Measurements from ENCODE around the gene ACOT8. TPM values are rescaled to one million over a fixed set of nuclear protein-coding genes. Genes with fewer than 3 reads are reported as not detected.
"Not testable (repeated sequence)": the region's sequence is repeated elsewhere in the genome, so short reads cannot be mapped to it uniquely, and the experiment has no call there.

Gene ACOT8
- total and polyA plus RNA-seq, 7 donors: 28.5 to 131 (median 42.5) TPM

DNA sequence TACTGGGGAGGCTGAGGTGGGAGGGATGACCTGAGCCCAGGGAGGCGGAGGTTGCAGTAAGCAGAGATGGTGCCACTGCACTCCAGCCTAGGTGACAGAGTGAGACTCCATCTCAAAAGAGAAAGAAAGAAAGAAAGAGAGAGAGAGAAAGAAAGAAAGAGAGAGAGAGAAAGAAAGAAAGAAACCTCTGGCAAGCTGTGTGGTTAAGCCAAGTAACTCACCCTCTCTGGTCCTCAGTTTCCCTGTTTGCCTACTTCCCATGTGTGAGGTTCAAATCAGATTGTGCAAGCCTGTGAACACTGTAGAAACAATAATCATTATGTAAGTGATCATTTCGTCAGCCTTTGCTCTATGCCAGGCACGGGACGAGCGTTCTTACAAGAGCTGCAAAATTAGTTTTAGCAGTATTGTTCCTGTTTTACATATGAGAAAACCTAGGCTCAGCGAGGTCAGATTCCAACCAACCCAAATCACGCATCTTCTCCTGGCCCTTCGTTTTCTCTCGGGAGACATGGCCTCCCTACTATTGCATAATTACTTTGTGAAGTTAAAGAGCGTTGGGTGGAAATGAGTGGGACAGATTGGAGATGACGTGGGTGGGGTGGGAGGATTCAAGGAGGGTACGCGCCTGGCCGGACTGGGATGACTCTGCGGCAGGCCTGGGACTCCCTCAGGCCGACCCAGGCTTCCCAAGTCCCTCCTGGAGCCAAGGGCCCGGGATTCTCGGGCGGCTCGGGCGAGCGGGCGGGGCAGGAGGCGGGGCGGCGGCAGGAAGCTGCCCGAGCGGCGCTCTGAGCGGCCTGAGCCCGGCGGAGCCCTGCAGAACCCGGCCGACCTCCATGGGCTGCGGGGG is 23.9 kb downstream of the ACOT8 start, which contains the start of gene SNX21:
Gene SNX21 (plus strand): TSS at position 770 of the 853 bp plus-strand sequence. CDS start 121 bp downstream, outside the sequence.
- Histone ChIP-seq H3K27me3 (no peaks in the 10 kb centered on the region), H3K4me1 (peaks cover 0 to 46% (median 39%) of the 10 kb centered on the region in 4 donors), H3K36me3 (peaks cover 0 to 17% (median 0%) of the 10 kb centered on the region in 4 donors), H3K9me3 (no peaks in the 10 kb centered on the region), H3K27ac (peak within 1 kb of the TSS; percentile 91 to 97 (median 94)), H3K4me3 (peak within 1 kb of the TSS; percentile 65 to 78 (median 73))
- intact Hi-C loops (cut with DNase I): loop anchor here (5.0 kb wide), 2 partner anchors 59 to 139 kb away; partner anchors contain the start of genes CTSA, NEURL2 and ZNF335
- 6% methylated on average over 35 of the region's 35 CpGs for WGBS, 2 donors
- TF ChIP-seq EP300 (IDR thresholded peaks at IDR 0.05) (peak in 2 of 4 donors; percentile 15), POLR2AphosphoS5 (IDR thresholded peaks at IDR 0.05) (peak; percentile 45 to 84 (median 66)), POLR2A (IDR thresholded peaks at IDR 0.05) (peak in 1 of 2 donors; percentile 14)
- TF ChIP-seq, protein P1, sequence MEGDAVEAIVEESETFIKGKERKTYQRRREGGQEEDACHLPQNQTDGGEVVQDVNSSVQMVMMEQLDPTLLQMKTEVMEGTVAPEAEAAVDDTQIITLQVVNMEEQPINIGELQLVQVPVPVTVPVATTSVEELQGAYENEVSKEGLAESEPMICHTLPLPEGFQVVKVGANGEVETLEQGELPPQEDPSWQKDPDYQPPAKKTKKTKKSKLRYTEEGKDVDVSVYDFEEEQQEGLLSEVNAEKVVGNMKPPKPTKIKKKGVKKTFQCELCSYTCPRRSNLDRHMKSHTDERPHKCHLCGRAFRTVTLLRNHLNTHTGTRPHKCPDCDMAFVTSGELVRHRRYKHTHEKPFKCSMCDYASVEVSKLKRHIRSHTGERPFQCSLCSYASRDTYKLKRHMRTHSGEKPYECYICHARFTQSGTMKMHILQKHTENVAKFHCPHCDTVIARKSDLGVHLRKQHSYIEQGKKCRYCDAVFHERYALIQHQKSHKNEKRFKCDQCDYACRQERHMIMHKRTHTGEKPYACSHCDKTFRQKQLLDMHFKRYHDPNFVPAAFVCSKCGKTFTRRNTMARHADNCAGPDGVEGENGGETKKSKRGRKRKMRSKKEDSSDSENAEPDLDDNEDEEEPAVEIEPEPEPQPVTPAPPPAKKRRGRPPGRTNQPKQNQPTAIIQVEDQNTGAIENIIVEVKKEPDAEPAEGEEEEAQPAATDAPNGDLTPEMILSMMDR (IDR thresholded peaks at IDR 0.05): no peak
- DNase-seq: peak; percentile 97

DNA sequence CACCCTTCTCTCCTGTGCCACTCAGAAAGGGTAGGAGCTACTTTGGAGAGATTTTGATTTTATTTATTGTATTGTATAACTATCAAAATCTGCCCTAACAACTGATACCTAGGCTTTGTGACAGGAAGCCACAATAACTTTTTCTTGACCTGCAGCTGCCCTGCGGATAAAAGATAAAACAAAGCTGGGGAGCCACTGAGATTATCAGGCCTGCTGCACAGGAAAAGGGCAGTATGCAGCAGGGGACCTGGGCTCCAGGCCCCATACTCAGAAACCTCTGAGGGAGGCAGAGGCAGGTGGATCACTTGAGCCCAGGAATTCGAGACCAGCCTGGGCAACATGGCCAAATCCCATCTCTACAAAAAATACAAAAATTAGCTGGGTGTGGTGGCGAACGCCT is 24.6 kb downstream of the ACOT8 start:
- no peak for DNase-seq
- Histone ChIP-seq H3K4me3 (peak overlapping the region in 2 of 4 donors; percentile 65 to 76), H3K27me3 (no peaks in the 10 kb centered on the region), H3K27ac (peak overlapping the region; percentile 91 to 97 (median 94)), H3K4me1 (peaks cover 0 to 46% (median 39%) of the 10 kb centered on the region in 4 donors), H3K9me3 (no peaks in the 10 kb centered on the region), H3K36me3 (peaks cover 0 to 11% (median 0%) of the 10 kb centered on the region in 4 donors)
- TF ChIP-seq POLR2A (IDR thresholded peaks at IDR 0.05): no peak
- TF ChIP-seq EP300 (IDR thresholded peaks at IDR 0.05): no peak
- TF ChIP-seq, protein P1 (IDR thresholded peaks at IDR 0.05): no peak
- TF ChIP-seq POLR2AphosphoS5 (IDR thresholded peaks at IDR 0.05): no peak
- 83 to 87% methylated on average over 4 of the region's 4 CpGs for WGBS, 2 donors
- intact Hi-C loops (cut with DNase I): loop anchor here (5.0 kb wide), 2 partner anchors 60 to 140 kb away; partner anchors contain the start of genes CTSA, NEURL2 and ZNF335

DNA sequence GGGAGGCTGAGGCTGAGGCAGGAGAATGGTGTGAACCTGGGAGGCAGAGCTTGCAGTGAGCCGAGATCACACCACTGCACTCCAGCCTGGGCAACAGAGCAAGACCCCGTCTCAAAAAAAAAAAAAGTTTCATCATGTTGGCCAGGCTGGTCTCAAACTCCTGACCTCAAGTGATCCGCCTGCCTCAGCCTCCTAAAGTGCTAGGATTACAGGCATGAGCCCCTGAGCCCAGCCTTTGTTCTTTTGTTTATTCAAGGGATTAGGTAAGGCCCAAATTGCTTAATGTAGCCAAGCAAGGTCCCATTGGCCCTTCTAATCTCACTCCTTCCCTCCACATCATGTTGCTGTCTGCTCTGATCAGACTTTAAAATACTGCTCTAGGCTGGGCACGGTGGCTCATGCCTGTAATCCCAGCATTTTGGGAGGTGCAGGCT is 27.5 kb downstream of the ACOT8 start:
- Histone ChIP-seq H3K27ac (peak overlapping the region in 1 of 4 donors; percentile 66), H3K4me1 (peaks cover 0 to 39% (median 31%) of the 10 kb centered on the region in 4 donors)
- H3K4me3 ChIP-seq, H3K27me3 ChIP-seq, DNase-seq, H3K9me3 ChIP-seq, H3K36me3 ChIP-seq: not testable (repeated sequence)
- 85 to 91% methylated on average over 4 of the region's 4 CpGs for WGBS, 2 donors
- intact Hi-C loops (cut with DNase I): loop anchor here (5.0 kb wide), 2 partner anchors 63 to 143 kb away; partner anchors contain the start of genes CTSA, NEURL2 and ZNF335

DNA sequence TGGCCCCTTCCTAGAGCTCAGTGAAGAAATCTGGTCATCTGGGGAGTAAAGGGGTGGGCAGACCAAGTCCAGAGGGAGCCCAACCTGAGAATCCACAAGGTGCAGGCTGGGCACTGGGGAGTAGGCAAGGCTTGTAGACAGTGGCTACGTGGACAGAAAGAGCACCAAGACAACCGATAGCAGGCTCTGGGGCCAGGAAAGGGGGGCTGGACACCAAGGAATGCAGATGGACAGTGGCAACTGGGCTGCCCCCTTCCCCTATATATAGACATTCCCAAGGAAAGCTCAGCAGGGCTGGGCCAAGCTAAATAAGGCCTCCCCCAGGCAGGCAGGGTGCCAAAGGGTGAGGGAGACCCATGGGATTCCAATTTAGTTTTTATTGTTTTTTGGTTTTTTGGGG is 28.6 kb downstream of the ACOT8 start:
- 75 to 83% methylated on average over 2 of the region's 2 CpGs for WGBS, 2 donors
- H3K36me3 ChIP-seq: no peaks in the 10 kb centered on the region
- peaks cover 0 to 5% (median 0%) of the 10 kb centered on the region in 3 donors for H3K27me3 ChIP-seq
- no peak for DNase-seq
- H3K27ac ChIP-seq: peak overlapping the region in 2 of 4 donors; percentile 14 to 66
- H3K4me1 ChIP-seq: peaks cover 0 to 41% (median 37%) of the 10 kb centered on the region in 4 donors
- TF ChIP-seq, protein P1 (IDR thresholded peaks at IDR 0.05): no peak
- no peak for TF ChIP-seq EP300 (IDR thresholded peaks at IDR 0.05)
- no peak for TF ChIP-seq POLR2A (IDR thresholded peaks at IDR 0.05)
- TF ChIP-seq POLR2AphosphoS5 (IDR thresholded peaks at IDR 0.05): no peak
- intact Hi-C loops (cut with DNase I): no loop called here
- H3K9me3 ChIP-seq: no peaks in the 10 kb centered on the region
- no peak overlapping the region for H3K4me3 ChIP-seq

DNA sequence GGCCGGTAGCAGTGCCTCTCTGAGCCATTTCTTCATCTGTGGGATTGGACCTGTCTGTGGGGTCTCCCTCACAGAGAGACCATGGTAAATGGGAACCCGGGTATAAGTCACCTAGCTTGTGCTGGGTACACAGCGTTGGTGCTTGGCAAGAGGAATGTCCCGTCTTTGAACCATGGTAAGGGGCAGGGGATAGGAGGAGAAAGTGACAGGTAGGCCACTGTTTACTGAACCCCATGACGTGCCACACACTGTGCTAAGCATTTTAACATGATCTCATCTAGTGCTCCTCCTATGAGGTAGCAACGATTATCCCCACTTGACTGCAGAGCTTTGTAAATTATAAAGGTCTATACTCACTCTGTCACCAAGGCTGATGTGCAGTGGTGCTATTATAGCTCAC is 29.5 kb downstream of the ACOT8 start:
- no peak for DNase-seq
- Histone ChIP-seq H3K36me3 (no peaks in the 10 kb centered on the region), H3K9me3 (no peaks in the 10 kb centered on the region), H3K4me3 (no peak overlapping the region), H3K27me3 (peaks cover 0 to 8% (median 0%) of the 10 kb centered on the region in 3 donors), H3K27ac (peak overlapping the region in 1 of 4 donors; percentile 65), H3K4me1 (peaks cover 0 to 42% (median 34%) of the 10 kb centered on the region in 4 donors)
- intact Hi-C loops (cut with DNase I): no loop called here
- WGBS, 2 donors: 76 to 87% methylated on average over 6 of the region's 6 CpGs
- TF ChIP-seq, protein P1 (IDR thresholded peaks at IDR 0.05): no peak
- TF ChIP-seq POLR2A (IDR thresholded peaks at IDR 0.05) (no peak), POLR2AphosphoS5 (IDR thresholded peaks at IDR 0.05) (no peak), EP300 (IDR thresholded peaks at IDR 0.05) (no peak)
